Activated CD4-positive, alpha-beta T cell treated with anti-CD3 and anti-CD28 coated beads, Interleukin-2, amount 50 U/mL, for 1 hour (primary cell): ENCODE measurements around the gene GOLGB1.
A peak's percentile ranks its signal among the peaks of the same experiment; 100 is the strongest.

Experiments used
- DNase-seq: peaks from one replicate; pipeline ENCODE4 v3.0.0-alpha.2; 2020

The GOLGB1 gene

GRCh38 chr3:121670676-121671075, 78.9 kb downstream of the GOLGB1 start:
- DNase-seq = no peak

GRCh38 chr3:121667333-121667732, 82.2 kb downstream of the GOLGB1 start:
- DNase-seq = no peak

GRCh38 chr3:121665488-121665887, 84.1 kb downstream of the GOLGB1 start:
- DNase-seq = no peak

GRCh38 chr3:121663171-121663847, 86.2 kb downstream of the GOLGB1 start:
- no peak for DNase-seq

GRCh38 chr3:121662742-121663141, 86.8 kb downstream of the GOLGB1 start:
- DNase-seq = no peak

- DNase-seq = no peak
Observed at GRCh38 chr3:121661376-121661775, 88.2 kb downstream of the GOLGB1 start.

GRCh38 chr3:121660356-121661171, 89.0 kb downstream of the GOLGB1 start, which contains the start of gene HCLS1:
HCLS1 (minus strand) TSS chr3:121660903; CDS start chr3:121658347, 2,556 bp downstream.
- DNase-seq = peak; percentile 58

GRCh38 chr3:121659586-121659985, 90.0 kb downstream of the GOLGB1 start:
- DNase-seq = no peak

- no peak for DNase-seq
Observed at GRCh38 chr3:121658716-121659435, 90.7 kb downstream of the GOLGB1 start.

GRCh38 chr3:121654493-121655385, 94.8 kb downstream of the GOLGB1 start:
- no peak for DNase-seq

GRCh38 chr3:121651684-121652083, 97.9 kb downstream of the GOLGB1 start:
- DNase-seq = no peak

GRCh38 chr3:121649645-121650044, 99.9 kb downstream of the GOLGB1 start:
- DNase-seq = no peak

- DNase-seq = no peak
Observed at GRCh38 chr3:121648219-121648958, 101.2 kb downstream of the GOLGB1 start.

- DNase-seq = no peak
Observed at GRCh38 chr3:121645054-121645453, 104.5 kb downstream of the GOLGB1 start.

GRCh38 chr3:121642601-121643314, 106.8 kb downstream of the GOLGB1 start:
- no peak for DNase-seq

GRCh38 chr3:121641127-121641526, 108.4 kb downstream of the GOLGB1 start:
- DNase-seq = no peak

- DNase-seq = no peak
Observed at GRCh38 chr3:121637922-121638321, 111.6 kb downstream of the GOLGB1 start.

- no peak for DNase-seq
Observed at GRCh38 chr3:121630355-121630754, 119.2 kb downstream of the GOLGB1 start.

- DNase-seq = no peak
Observed at GRCh38 chr3:121629601-121630000, 119.9 kb downstream of the GOLGB1 start.

GRCh38 chr3:121627622-121628021, 121.9 kb downstream of the GOLGB1 start:
- DNase-seq = no peak

GRCh38 chr3:121627211-121627610, 122.3 kb downstream of the GOLGB1 start:
- DNase-seq = no peak
